ENCODE results near the gene UNC5B.

GRCh38 chr10:71260622-71261325 is 48.4 kb downstream of the UNC5B start:
- TF ChIP-seq CTCF (conservative IDR thresholded peaks at IDR 0.05 in 1 of 2, IDR thresholded peaks at IDR 0.05 in 1 of 2; ENCODE audit: extremely low read depth in 1 of 2, insufficient read depth in 1 of 2, low read depth in 1 of 2, low read length in 2 of 2) (peak in 1 of 2 donors; percentile 6), EZH2 (IDR thresholded peaks at IDR 0.05; ENCODE audit: borderline replicate concordance, low read length) (no peak)

Data from mammary epithelial cell (primary cell).